Skeletal muscle satellite cell (primary cell): Measurements from ENCODE around the gene AP2B1.

Source experiments
- H3K27me3 ChIP-seq: 2 replicates; pipeline ENCODE4 v1.7.0; 2013; ENCODE audit warnings: low read length; ENCODE audit not compliant: control insufficient read depth, insufficient read depth
- H3K36me3 ChIP-seq: 2 replicates; pipeline ENCODE4 v1.7.0; 2013; ENCODE audit warnings: mild to moderate bottlenecking, control low read depth, low read length; ENCODE audit not compliant: insufficient read depth
- H3K4me1 ChIP-seq: 2 replicates; pipeline ENCODE4 v1.7.0; 2013; ENCODE audit warnings: low read length; ENCODE audit not compliant: control insufficient read depth, insufficient read depth
- H3K4me2 ChIP-seq: 2 replicates; pipeline ENCODE4 v1.7.0; 2013; ENCODE audit warnings: mild to moderate bottlenecking, low read length
- H3K4me3 ChIP-seq: 2 replicates; pipeline ENCODE4 v1.7.0; 2013; ENCODE audit warnings: low read length
- H3K9ac ChIP-seq: 2 replicates; pipeline ENCODE4 v1.7.0; 2013; ENCODE audit warnings: mild to moderate bottlenecking, low read depth, low read length, moderate library complexity
- H3K9me3 ChIP-seq: replicated peaks from 2 replicates; pipeline ENCODE4 v1.7.0; 2013; ENCODE audit warnings: mild to moderate bottlenecking, control low read depth, low read length

AP2B1 gene

DNA sequence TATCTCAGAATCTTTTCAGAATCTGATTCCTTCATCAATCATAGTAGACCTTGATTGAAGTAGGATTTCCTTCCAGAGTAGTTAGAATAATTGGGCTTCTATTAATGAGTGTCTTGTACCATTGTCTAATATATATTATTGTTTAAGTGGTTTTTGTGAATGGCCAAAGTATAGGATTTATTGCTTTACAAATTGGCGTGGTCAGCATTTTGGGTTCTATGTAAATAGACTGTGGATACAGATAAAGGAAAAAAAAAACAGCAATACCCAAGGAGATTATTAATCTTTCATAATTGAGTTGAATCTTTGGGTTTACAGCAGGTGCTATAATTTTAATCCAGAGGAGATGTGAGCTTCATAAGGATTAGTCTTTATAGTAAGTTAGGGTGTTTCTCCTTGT is 64.3 kb downstream of the AP2B1 start:
- Histone ChIP-seq H3K4me2 (no peak overlapping the region), H3K4me3 (no peak overlapping the region), H3K4me1 (no peaks in the 10 kb centered on the region), H3K27me3 (no peaks in the 10 kb centered on the region), H3K9me3 (no peaks in the 10 kb centered on the region), H3K36me3 (peaks cover 44% of the 10 kb centered on the region), H3K9ac (no peak overlapping the region)

DNA sequence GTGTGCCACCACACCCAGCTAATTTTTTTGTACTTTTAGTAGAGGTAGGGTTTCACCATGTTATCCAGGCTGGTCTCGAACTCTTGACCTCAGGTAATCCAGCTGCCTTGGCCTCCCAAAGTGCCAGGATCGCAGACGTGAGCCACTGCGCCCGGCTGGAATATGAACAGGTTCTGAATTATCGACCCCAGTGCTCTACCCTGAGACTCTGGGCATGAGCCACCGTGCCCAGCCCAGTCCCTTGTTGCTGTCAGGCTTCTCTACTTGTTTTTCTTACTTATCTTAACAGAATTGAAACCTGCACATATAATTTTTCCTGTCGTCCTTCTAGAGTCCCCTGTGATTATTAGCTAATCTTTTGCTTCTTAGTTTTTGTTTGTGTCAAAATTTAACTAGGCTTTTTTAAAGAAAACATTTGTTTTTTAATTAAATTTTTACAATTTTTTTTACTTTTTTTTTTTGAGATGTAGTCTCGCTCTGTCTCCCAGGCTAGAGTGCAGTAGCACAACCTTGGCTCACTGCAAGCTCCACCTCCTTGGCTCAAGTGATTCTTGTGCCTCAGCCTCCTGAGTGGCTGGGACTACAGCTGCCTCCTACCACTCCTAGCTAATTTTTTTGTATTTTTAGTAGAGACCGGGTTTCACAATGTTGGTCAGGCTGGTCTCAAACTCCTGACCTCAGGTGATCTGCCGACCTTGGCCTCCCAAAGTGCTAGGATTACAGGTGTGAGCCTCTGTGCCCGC is 66.7 kb downstream of the AP2B1 start:
- H3K4me2 ChIP-seq: no peak overlapping the region
- peaks cover 49% of the 10 kb centered on the region for H3K36me3 ChIP-seq
- no peaks in the 10 kb centered on the region for H3K4me1 ChIP-seq
- no peak overlapping the region for H3K4me3 ChIP-seq
- no peak overlapping the region for H3K9ac ChIP-seq
- no peaks in the 10 kb centered on the region for H3K27me3 ChIP-seq
- H3K9me3 ChIP-seq: no peaks in the 10 kb centered on the region

GRCh38 chr17:35655303-35655702 is 68.2 kb downstream of the AP2B1 start:
- H3K36me3 ChIP-seq: peaks cover 58% of the 10 kb centered on the region
- H3K4me3 ChIP-seq: no peak overlapping the region
- H3K4me2 ChIP-seq: no peak overlapping the region
- H3K4me1 ChIP-seq: no peaks in the 10 kb centered on the region
- no peaks in the 10 kb centered on the region for H3K9me3 ChIP-seq
- no peaks in the 10 kb centered on the region for H3K27me3 ChIP-seq
- H3K9ac ChIP-seq: no peak overlapping the region

GRCh38 chr17:35660902-35661301 is 73.8 kb downstream of the AP2B1 start:
- Histone ChIP-seq H3K9ac (no peak overlapping the region), H3K4me2 (no peak overlapping the region), H3K36me3 (peaks cover 66% of the 10 kb centered on the region), H3K4me3 (no peak overlapping the region), H3K4me1 (no peaks in the 10 kb centered on the region), H3K9me3 (no peaks in the 10 kb centered on the region), H3K27me3 (no peaks in the 10 kb centered on the region)

- Histone ChIP-seq H3K9ac (no peak overlapping the region), H3K4me1 (no peaks in the 10 kb centered on the region), H3K4me2 (no peak overlapping the region), H3K27me3 (no peaks in the 10 kb centered on the region), H3K36me3 (peaks cover 66% of the 10 kb centered on the region), H3K9me3 (no peaks in the 10 kb centered on the region), H3K4me3 (no peak overlapping the region)
Measured at GRCh38 chr17:35664685-35665084, 77.6 kb downstream of the AP2B1 start.

GRCh38 chr17:35665662-35666061 is 78.5 kb downstream of the AP2B1 start:
- Histone ChIP-seq H3K4me3 (no peak overlapping the region), H3K36me3 (peaks cover 69% of the 10 kb centered on the region), H3K27me3 (no peaks in the 10 kb centered on the region), H3K9me3 (no peaks in the 10 kb centered on the region), H3K4me2 (no peak overlapping the region), H3K9ac (no peak overlapping the region), H3K4me1 (no peaks in the 10 kb centered on the region)

GRCh38 chr17:35666070-35666469 is 78.9 kb downstream of the AP2B1 start:
- H3K9ac ChIP-seq: no peak overlapping the region
- no peak overlapping the region for H3K4me3 ChIP-seq
- no peaks in the 10 kb centered on the region for H3K9me3 ChIP-seq
- H3K36me3 ChIP-seq: peaks cover 69% of the 10 kb centered on the region
- no peak overlapping the region for H3K4me2 ChIP-seq
- no peaks in the 10 kb centered on the region for H3K27me3 ChIP-seq
- no peaks in the 10 kb centered on the region for H3K4me1 ChIP-seq

DNA sequence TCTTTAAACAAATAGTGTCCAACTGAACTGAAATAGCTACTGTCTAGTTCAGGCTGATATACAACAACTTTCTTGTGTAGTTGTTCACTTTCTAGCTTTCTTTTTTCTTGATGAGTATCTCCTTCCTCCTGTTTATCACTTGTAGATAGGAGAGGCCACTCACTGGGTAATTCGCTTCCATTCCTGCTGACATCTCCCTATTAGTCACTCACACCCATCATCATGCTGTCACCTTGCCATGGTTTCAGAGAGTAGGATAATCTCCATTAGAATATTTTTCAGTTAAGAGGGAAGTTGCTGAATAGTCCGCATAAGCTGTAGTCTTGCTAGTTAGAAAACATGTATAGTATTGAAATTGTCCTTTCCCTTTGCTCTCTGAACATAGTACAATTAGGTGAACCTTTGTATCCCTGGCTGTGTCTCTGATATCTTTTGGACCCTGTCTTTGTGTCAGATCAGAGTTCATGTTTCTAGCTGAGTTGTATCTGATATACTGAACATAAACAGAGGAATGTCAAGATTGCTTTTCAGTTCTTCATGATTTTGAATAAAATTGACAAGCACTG is 79.9 kb downstream of the AP2B1 start:
- H3K27me3 ChIP-seq: no peaks in the 10 kb centered on the region
- no peaks in the 10 kb centered on the region for H3K9me3 ChIP-seq
- H3K4me3 ChIP-seq: no peak overlapping the region
- no peak overlapping the region for H3K9ac ChIP-seq
- no peaks in the 10 kb centered on the region for H3K4me1 ChIP-seq
- H3K36me3 ChIP-seq: peaks cover 72% of the 10 kb centered on the region
- H3K4me2 ChIP-seq: no peak overlapping the region

DNA sequence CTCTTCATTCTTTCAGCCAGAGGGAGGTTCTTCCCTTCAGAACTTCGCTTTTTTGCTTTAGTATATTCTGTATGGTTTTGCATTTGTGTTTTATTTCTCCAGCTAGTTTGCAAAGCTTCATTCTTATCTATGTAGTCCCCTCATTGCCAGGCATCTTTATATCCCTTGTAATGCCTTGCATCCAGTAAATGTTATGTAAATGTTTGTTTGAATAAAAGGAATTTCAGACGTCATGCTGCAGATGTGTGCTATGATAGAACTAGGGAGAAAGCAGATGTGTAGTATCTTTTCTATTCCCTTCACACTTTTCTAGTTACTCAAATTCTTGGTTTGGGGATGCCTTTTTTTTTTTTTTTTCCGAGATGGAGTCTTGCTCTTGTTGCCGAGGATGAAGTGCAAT is 81.7 kb downstream of the AP2B1 start:
- Histone ChIP-seq H3K9ac (no peak overlapping the region), H3K9me3 (no peaks in the 10 kb centered on the region), H3K27me3 (no peaks in the 10 kb centered on the region), H3K4me1 (no peaks in the 10 kb centered on the region), H3K4me2 (no peak overlapping the region), H3K4me3 (no peak overlapping the region), H3K36me3 (peaks cover 67% of the 10 kb centered on the region)

DNA sequence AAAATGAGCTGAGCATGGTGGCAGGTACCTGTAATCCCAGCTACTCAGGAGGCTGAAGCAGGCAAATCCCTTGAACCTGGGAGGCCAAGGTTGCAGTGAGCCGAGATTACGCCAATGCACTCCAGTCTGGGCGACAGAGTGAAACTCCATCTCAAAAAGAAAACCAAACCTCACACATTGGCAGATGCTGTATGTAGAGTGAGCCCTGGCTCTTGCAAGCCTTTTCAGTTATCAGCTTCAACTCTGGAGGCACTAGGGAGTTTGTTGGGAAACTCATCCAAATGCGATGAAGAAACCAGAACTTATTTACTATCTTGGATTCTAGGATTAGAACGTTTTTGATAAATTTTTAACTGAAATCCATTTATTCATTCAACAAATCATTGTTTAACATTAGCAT is 87.4 kb downstream of the AP2B1 start:
- no peak overlapping the region for H3K4me3 ChIP-seq
- H3K4me2 ChIP-seq: no peak overlapping the region
- H3K9me3 ChIP-seq: no peaks in the 10 kb centered on the region
- no peaks in the 10 kb centered on the region for H3K27me3 ChIP-seq
- H3K36me3 ChIP-seq: peaks cover 64% of the 10 kb centered on the region
- H3K9ac ChIP-seq: no peak overlapping the region
- H3K4me1 ChIP-seq: no peaks in the 10 kb centered on the region

DNA sequence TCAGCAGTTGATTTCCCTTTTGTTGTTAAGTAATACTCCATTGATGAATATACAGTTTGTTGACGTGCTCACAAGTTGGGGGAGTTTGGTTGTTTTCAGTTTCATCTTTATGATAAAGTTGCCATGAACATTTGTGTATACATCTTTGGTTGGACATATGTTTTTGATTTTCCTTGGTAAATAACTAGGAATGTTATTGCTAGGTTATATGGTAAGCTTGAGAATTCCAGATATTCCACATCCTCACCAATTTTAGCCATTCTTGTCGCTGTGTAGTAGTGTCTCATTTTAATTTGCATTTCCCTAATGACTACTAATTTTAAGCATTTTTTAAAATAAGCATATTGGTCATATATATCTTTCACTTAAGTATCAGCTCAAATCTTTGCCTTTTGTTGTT is 89.3 kb downstream of the AP2B1 start:
- no peaks in the 10 kb centered on the region for H3K4me1 ChIP-seq
- H3K9ac ChIP-seq: no peak overlapping the region
- peaks cover 59% of the 10 kb centered on the region for H3K36me3 ChIP-seq
- no peak overlapping the region for H3K4me2 ChIP-seq
- H3K4me3 ChIP-seq: no peak overlapping the region
- H3K9me3 ChIP-seq: no peaks in the 10 kb centered on the region
- H3K27me3 ChIP-seq: no peaks in the 10 kb centered on the region

GRCh38 chr17:35679007-35679682 is 92.0 kb downstream of the AP2B1 start:
- H3K9me3 ChIP-seq: no peaks in the 10 kb centered on the region
- H3K4me1 ChIP-seq: peaks cover under 1% of the 10 kb centered on the region
- H3K4me2 ChIP-seq: no peak overlapping the region
- H3K36me3 ChIP-seq: peaks cover 54% of the 10 kb centered on the region
- H3K27me3 ChIP-seq: no peaks in the 10 kb centered on the region
- no peak overlapping the region for H3K4me3 ChIP-seq
- no peak overlapping the region for H3K9ac ChIP-seq
